Ovary (tissue), 3 donors: Measurements from ENCODE around the gene GRIN1.

Source experiments
- CTCF ChIP-seq, 3 donors: fragments of 450-650 bp in 2 of 3; fragments of 200-600 bp in 1 of 3; IDR thresholded peaks; one replicate each; pipeline versions ENCODE4 v1.5.1 to v1.8.0; 2016 to 2022; ENCODE audit warnings: antibody characterized with exemption in 3 of 3, mild to moderate bottlenecking in 1 of 3
- POLR2A ChIP-seq: fragments of 450-650 bp; IDR thresholded peaks from one replicate; pipeline ENCODE4 v1.6.1; 2017; ENCODE audit warnings: antibody characterized with exemption, mild to moderate bottlenecking, moderate library complexity
- donor health status: DM: no; HTN: no; CAD: no.

DNA sequence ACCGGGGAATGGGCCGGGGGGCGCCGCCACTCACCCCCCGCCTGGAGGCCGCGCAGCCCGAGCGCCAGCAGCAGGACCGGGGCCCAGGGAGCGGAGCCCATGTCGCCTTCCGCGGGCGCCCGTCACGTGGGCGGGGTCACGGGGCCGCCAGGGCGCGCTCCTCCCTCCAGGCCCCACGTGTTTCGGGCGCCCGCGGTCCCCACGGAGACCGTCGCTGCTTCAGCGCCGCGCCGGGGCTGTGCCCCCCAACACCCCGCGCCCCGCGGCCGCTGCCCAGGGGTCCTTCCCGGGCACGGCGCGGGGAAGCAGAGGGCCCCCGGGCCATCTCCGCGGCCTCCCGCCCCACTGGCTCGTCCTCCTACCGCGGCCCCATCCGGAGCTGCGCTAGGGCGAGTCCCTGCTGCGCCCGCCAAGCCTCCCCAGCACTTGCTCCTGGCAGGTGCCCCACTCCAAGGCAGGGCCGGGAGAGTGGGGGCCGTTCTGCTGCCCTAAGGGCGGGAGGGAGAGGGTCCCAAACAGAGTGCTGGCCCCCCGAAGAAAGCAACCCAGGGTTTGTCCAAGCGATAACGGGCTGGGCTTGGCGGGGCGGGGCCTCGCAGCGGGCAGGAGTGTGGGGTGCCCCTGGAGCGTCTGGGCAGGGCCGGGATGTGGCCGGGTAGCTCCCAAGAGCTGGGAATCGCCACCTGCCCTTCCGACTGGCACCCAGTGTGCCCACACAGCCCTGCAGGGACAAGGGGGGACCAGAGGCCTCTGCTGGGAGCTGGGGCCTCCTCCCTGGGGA is 24.2 kb upstream of the GRIN1 start, which contains the start of gene DPP7:
- TF ChIP-seq CTCF (IDR thresholded peaks at IDR 0.05) (no peak), POLR2A (no peak)
